Muscle layer of colon (tissue), 2 donors: ENCODE measurements around the gene JAK1.
"Not testable (repeated sequence)": the region's sequence is repeated elsewhere in the genome, so short reads cannot be mapped to it uniquely, and the experiment has no call there.

Experiments used
- H3K27ac ChIP-seq: one replicate; pipeline ENCODE4 v1.7.0; 2013; ENCODE audit warnings: low read depth, mild to moderate bottlenecking, low read length, moderate library complexity
- H3K27me3 ChIP-seq, 2 donors: one replicate each; pipeline ENCODE4 v1.7.0; 2013; ENCODE audit warnings: low read length in 2 of 2, mild to moderate bottlenecking in 2 of 2; ENCODE audit not compliant: insufficient read depth in 2 of 2, control insufficient read depth in 1 of 2
- H3K36me3 ChIP-seq: one replicate; pipeline ENCODE4 v1.7.0; 2013; ENCODE audit warnings: mild to moderate bottlenecking, low read length; ENCODE audit not compliant: insufficient read depth
- H3K4me1 ChIP-seq: one replicate; pipeline ENCODE4 v1.7.0; 2013; ENCODE audit warnings: mild to moderate bottlenecking, low read length; ENCODE audit not compliant: insufficient read depth
- H3K4me3 ChIP-seq, 2 donors: one replicate each; pipeline ENCODE4 v1.7.0; 2013; ENCODE audit warnings: low read length in 2 of 2, low read depth in 1 of 2, mild to moderate bottlenecking in 1 of 2, moderate library complexity in 1 of 2
- H3K9ac ChIP-seq: one replicate; pipeline ENCODE4 v1.7.0; 2013; ENCODE audit warnings: low read length
- H3K9me3 ChIP-seq: one replicate; pipeline ENCODE4 v1.7.0; 2013; ENCODE audit warnings: mild to moderate bottlenecking, low read length
- donor health status: abdominal sarcoma.
- donor health status: Adenocarcinoma of cecum.

Gene JAK1

GRCh38 chr1:64823691-64824476 lies 142.5 kb downstream of the JAK1 start:
- Histone ChIP-seq H3K4me3 (no peak overlapping the region), H3K36me3 (no peaks in the 10 kb centered on the region), H3K27me3 (no peaks in the 10 kb centered on the region), H3K9me3 (no peaks in the 10 kb centered on the region), H3K9ac (no peak overlapping the region), H3K4me1 (peaks cover 6% of the 10 kb centered on the region), H3K27ac (no peak overlapping the region)

GRCh38 chr1:64822621-64823020 lies 143.7 kb downstream of the JAK1 start:
- Histone ChIP-seq H3K4me1 (peaks cover 6% of the 10 kb centered on the region), H3K9ac (no peak overlapping the region), H3K27ac (no peak overlapping the region), H3K9me3 (no peaks in the 10 kb centered on the region), H3K4me3 (no peak overlapping the region), H3K36me3 (no peaks in the 10 kb centered on the region), H3K27me3 (no peaks in the 10 kb centered on the region)

GRCh38 chr1:64820572-64820971 lies 145.8 kb downstream of the JAK1 start:
- not testable (repeated sequence) for H3K27me3 ChIP-seq, H3K4me3 ChIP-seq, H3K27ac ChIP-seq

GRCh38 chr1:64817364-64817763 lies 149.0 kb downstream of the JAK1 start:
- not testable (repeated sequence) for H3K9me3 ChIP-seq, H3K9ac ChIP-seq, H3K4me1 ChIP-seq, H3K27ac ChIP-seq, H3K4me3 ChIP-seq, H3K36me3 ChIP-seq, H3K27me3 ChIP-seq

More at GRCh38 chr1:64820572-64820971, 145.8 kb downstream of the JAK1 start:
- not testable (repeated sequence) for H3K4me1 ChIP-seq, H3K36me3 ChIP-seq, H3K9ac ChIP-seq, H3K9me3 ChIP-seq

GRCh38 chr1:64814427-64814826 lies 151.9 kb downstream of the JAK1 start:
- H3K27me3 ChIP-seq, result no peaks in the 10 kb centered on the region
- H3K36me3 ChIP-seq, result peaks cover 7% of the 10 kb centered on the region
- no peak overlapping the region for H3K9ac ChIP-seq
- H3K4me3 ChIP-seq, result no peak overlapping the region
- H3K27ac ChIP-seq, result no peak overlapping the region
- H3K9me3 ChIP-seq, result no peaks in the 10 kb centered on the region
- H3K4me1 ChIP-seq, result no peaks in the 10 kb centered on the region

GRCh38 chr1:64811131-64811530 lies 155.2 kb downstream of the JAK1 start:
- peaks cover 7% of the 10 kb centered on the region for H3K36me3 ChIP-seq
- no peaks in the 10 kb centered on the region for H3K4me1 ChIP-seq
- H3K9me3 ChIP-seq, result no peaks in the 10 kb centered on the region
- H3K9ac ChIP-seq, result no peak overlapping the region
- H3K27me3 ChIP-seq, result no peaks in the 10 kb centered on the region
- no peak overlapping the region for H3K4me3 ChIP-seq
- no peak overlapping the region for H3K27ac ChIP-seq

- Histone ChIP-seq H3K27me3 (no peaks in the 10 kb centered on the region), H3K9ac (no peak overlapping the region), H3K9me3 (no peaks in the 10 kb centered on the region), H3K4me3 (no peak overlapping the region), H3K4me1 (no peaks in the 10 kb centered on the region), H3K36me3 (peaks cover 4% of the 10 kb centered on the region), H3K27ac (no peak overlapping the region)
These were observed 156.3 kb downstream of the JAK1 start for GRCh38 chr1:64810001-64810400.

- no peaks in the 10 kb centered on the region for H3K9me3 ChIP-seq
- no peak overlapping the region for H3K27ac ChIP-seq
- no peaks in the 10 kb centered on the region for H3K4me1 ChIP-seq
- H3K27me3 ChIP-seq, result no peaks in the 10 kb centered on the region
- H3K9ac ChIP-seq, result no peak overlapping the region
- H3K36me3 ChIP-seq, result no peaks in the 10 kb centered on the region
- H3K4me3 ChIP-seq, result no peak overlapping the region
These were observed 157.0 kb downstream of the JAK1 start for GRCh38 chr1:64809309-64809708.

GRCh38 chr1:64801851-64802523 lies 164.4 kb downstream of the JAK1 start:
- H3K27ac ChIP-seq, result no peak overlapping the region
- H3K27me3 ChIP-seq, result no peaks in the 10 kb centered on the region
- H3K4me3 ChIP-seq, result no peak overlapping the region
- H3K36me3 ChIP-seq, result no peaks in the 10 kb centered on the region
- no peaks in the 10 kb centered on the region for H3K4me1 ChIP-seq
- H3K9me3 ChIP-seq, result no peaks in the 10 kb centered on the region
- no peak overlapping the region for H3K9ac ChIP-seq

GRCh38 chr1:64798872-64799271 lies 167.5 kb downstream of the JAK1 start:
- no peak overlapping the region for H3K27ac ChIP-seq
- H3K36me3 ChIP-seq, result no peaks in the 10 kb centered on the region
- H3K4me1 ChIP-seq, result no peaks in the 10 kb centered on the region
- no peak overlapping the region for H3K4me3 ChIP-seq
- no peaks in the 10 kb centered on the region for H3K27me3 ChIP-seq
- H3K9me3 ChIP-seq, result no peaks in the 10 kb centered on the region
- H3K9ac ChIP-seq, result no peak overlapping the region

GRCh38 chr1:64790832-64791487 lies 175.4 kb downstream of the JAK1 start:
- Histone ChIP-seq H3K27me3 (no peaks in the 10 kb centered on the region), H3K27ac (no peak overlapping the region), H3K9me3 (no peaks in the 10 kb centered on the region), H3K36me3 (no peaks in the 10 kb centered on the region), H3K4me1 (no peaks in the 10 kb centered on the region), H3K4me3 (no peak overlapping the region), H3K9ac (no peak overlapping the region)
